ENCODE results near the gene JOSD1.
A peak's percentile ranks its signal among the peaks of the same experiment; 100 is the strongest.

JOSD1 gene

GRCh38 chr22:38700789-38701628 is at the start of gene JOSD1:
Gene JOSD1 (minus strand): TSS chr22:38700943. CDS start chr22:38699987, 956 bp downstream.
- peak; percentile 77 for DNase-seq

GRCh38 chr22:38750104-38750503 is 49.4 kb upstream of the JOSD1 start:
- no peak for DNase-seq

- DNase-seq, result no peak
These were observed 47.9 kb upstream of the JOSD1 start for GRCh38 chr22:38748487-38749136.

- DNase-seq, result no peak
These were observed 45.1 kb upstream of the JOSD1 start for GRCh38 chr22:38745676-38746460.

- no peak for DNase-seq
These were observed 44.2 kb upstream of the JOSD1 start for GRCh38 chr22:38744981-38745380.

- DNase-seq, result no peak
These were observed 41.6 kb upstream of the JOSD1 start for GRCh38 chr22:38742176-38742942.

GRCh38 chr22:38741576-38741975 is 40.8 kb upstream of the JOSD1 start:
- DNase-seq, result no peak

GRCh38 chr22:38741166-38741565 is 40.4 kb upstream of the JOSD1 start:
- no peak for DNase-seq

- no peak for DNase-seq
These were observed 40.0 kb upstream of the JOSD1 start for GRCh38 chr22:38740754-38741153.

- no peak for DNase-seq
These were observed 39.5 kb upstream of the JOSD1 start for GRCh38 chr22:38740116-38740723.

- DNase-seq, result no peak
These were observed 38.7 kb upstream of the JOSD1 start for GRCh38 chr22:38739300-38740055.

- DNase-seq, result no peak
These were observed 37.8 kb upstream of the JOSD1 start for GRCh38 chr22:38738475-38739070.

- DNase-seq, result no peak
These were observed 36.7 kb upstream of the JOSD1 start for GRCh38 chr22:38737302-38738060.

- no peak for DNase-seq
These were observed 35.5 kb upstream of the JOSD1 start for GRCh38 chr22:38736257-38736570.

GRCh38 chr22:38735465-38736256 is 34.9 kb upstream of the JOSD1 start:
- DNase-seq, result no peak

- DNase-seq, result no peak
These were observed 34.4 kb upstream of the JOSD1 start for GRCh38 chr22:38735126-38735464.

GRCh38 chr22:38734421-38735100 is 33.8 kb upstream of the JOSD1 start:
- no peak for DNase-seq

GRCh38 chr22:38733724-38734381 is 33.1 kb upstream of the JOSD1 start:
- no peak for DNase-seq

- DNase-seq, result no peak
These were observed 32.6 kb upstream of the JOSD1 start for GRCh38 chr22:38733329-38733723.
